Skeletal muscle tissue (tissue), 4 donors: ENCODE data around the gene PSG5. TPM values are rescaled to one million over a fixed set of nuclear protein-coding genes. Genes with fewer than 3 reads are reported as not detected.
"Not testable (repeated sequence)": the region's sequence is repeated elsewhere in the genome, so short reads cannot be mapped to it uniquely, and the experiment has no call there.

Experiments used
- H3K27ac ChIP-seq: one replicate; pipeline ENCODE4 v1.7.0; 2013; ENCODE audit warnings: mild to moderate bottlenecking, low read depth, low read length, inconsistent platforms
- H3K27me3 ChIP-seq, 3 donors: one replicate each; pipeline ENCODE4 v1.7.0; 2013; ENCODE audit warnings: low read length in 3 of 3; ENCODE audit not compliant: control insufficient read depth in 3 of 3, insufficient read depth in 3 of 3
- H3K36me3 ChIP-seq, 3 donors: one replicate each; pipeline ENCODE4 v1.7.0; 2013; ENCODE audit warnings: low read length in 3 of 3; ENCODE audit not compliant: control insufficient read depth in 3 of 3, insufficient read depth in 3 of 3
- H3K4me1 ChIP-seq, 3 donors: one replicate each; pipeline ENCODE4 v1.7.0; 2013; ENCODE audit warnings: low read length in 3 of 3, mild to moderate bottlenecking in 3 of 3; ENCODE audit not compliant: control insufficient read depth in 3 of 3, insufficient read depth in 3 of 3
- H3K4me3 ChIP-seq, 3 donors: one replicate each; pipeline ENCODE4 v1.7.0; 2013; ENCODE audit warnings: low read length in 3 of 3
- H3K9ac ChIP-seq, 3 donors: one replicate each; pipeline ENCODE4 v1.7.0; 2013; ENCODE audit warnings: low read length in 3 of 3, mild to moderate bottlenecking in 3 of 3, moderate library complexity in 2 of 3, low read depth in 1 of 3
- H3K9me3 ChIP-seq, 3 donors: one replicate each; pipeline ENCODE4 v1.7.0; 2013; ENCODE audit warnings: low read length in 3 of 3; ENCODE audit not compliant: control insufficient read depth in 3 of 3
- total RNA-seq: library from RNA; depleted of rRNA; stranded (reverse); fragments of >200 nt; gene quantifications from one replicate; pipeline ENCODE4 v1.2.3, GENCODE V29; 2014
- donor health status: Osteomylitis.

PSG5 gene
- total RNA-seq: not detected

- not testable (repeated sequence) for H3K9ac ChIP-seq, H3K36me3 ChIP-seq, H3K9me3 ChIP-seq, H3K27me3 ChIP-seq, H3K4me3 ChIP-seq, H3K4me1 ChIP-seq, H3K27ac ChIP-seq
Measured at GRCh38 chr19:43186311-43186935, at the start of gene PSG5. Gene PSG5, minus strand, starts transcription at chr19:43186536. Its CDS starts 131 bp downstream, at chr19:43186405.

GRCh38 chr19:43235686-43236085 lies 49.4 kb upstream of the PSG5 start:
- H3K4me3 ChIP-seq, H3K27ac ChIP-seq, H3K27me3 ChIP-seq, H3K4me1 ChIP-seq, H3K9me3 ChIP-seq, H3K36me3 ChIP-seq, H3K9ac ChIP-seq: not testable (repeated sequence)

GRCh38 chr19:43229315-43229714 lies 43.0 kb upstream of the PSG5 start:
- Histone ChIP-seq H3K9me3 (peaks cover 0 to 5% (median 0%) of the 10 kb centered on the region in 3 donors), H3K27ac (no peak overlapping the region), H3K9ac (no peak overlapping the region), H3K36me3 (no peaks in the 10 kb centered on the region), H3K4me1 (no peaks in the 10 kb centered on the region), H3K27me3 (no peaks in the 10 kb centered on the region), H3K4me3 (no peak overlapping the region)

- H3K9me3 ChIP-seq, H3K36me3 ChIP-seq, H3K27me3 ChIP-seq, H3K27ac ChIP-seq, H3K9ac ChIP-seq, H3K4me3 ChIP-seq, H3K4me1 ChIP-seq: not testable (repeated sequence)
Measured at GRCh38 chr19:43228730-43229129, 42.4 kb upstream of the PSG5 start.

GRCh38 chr19:43226986-43227385 lies 40.6 kb upstream of the PSG5 start:
- not testable (repeated sequence) for H3K9ac ChIP-seq, H3K27me3 ChIP-seq, H3K4me3 ChIP-seq, H3K4me1 ChIP-seq, H3K9me3 ChIP-seq, H3K27ac ChIP-seq, H3K36me3 ChIP-seq

- Histone ChIP-seq H3K9me3 (peaks cover 0 to 5% (median 0%) of the 10 kb centered on the region in 3 donors), H3K4me3 (no peak overlapping the region), H3K36me3 (no peaks in the 10 kb centered on the region), H3K27ac (no peak overlapping the region), H3K9ac (no peak overlapping the region), H3K4me1 (no peaks in the 10 kb centered on the region), H3K27me3 (no peaks in the 10 kb centered on the region)
Measured at GRCh38 chr19:43224855-43225253, 38.5 kb upstream of the PSG5 start.

- not testable (repeated sequence) for H3K36me3 ChIP-seq, H3K4me1 ChIP-seq, H3K4me3 ChIP-seq, H3K9me3 ChIP-seq, H3K27me3 ChIP-seq, H3K27ac ChIP-seq, H3K9ac ChIP-seq
Measured at GRCh38 chr19:43224201-43224854, 38.0 kb upstream of the PSG5 start.

GRCh38 chr19:43221891-43222290 lies 35.6 kb upstream of the PSG5 start:
- not testable (repeated sequence) for H3K9ac ChIP-seq, H3K9me3 ChIP-seq, H3K36me3 ChIP-seq, H3K27ac ChIP-seq, H3K27me3 ChIP-seq, H3K4me3 ChIP-seq, H3K4me1 ChIP-seq

GRCh38 chr19:43219136-43219535 lies 32.8 kb upstream of the PSG5 start:
- not testable (repeated sequence) for H3K27me3 ChIP-seq, H3K9ac ChIP-seq, H3K4me1 ChIP-seq, H3K27ac ChIP-seq, H3K36me3 ChIP-seq, H3K9me3 ChIP-seq, H3K4me3 ChIP-seq

GRCh38 chr19:43215881-43216280 lies 29.5 kb upstream of the PSG5 start:
- not testable (repeated sequence) for H3K4me3 ChIP-seq, H3K4me1 ChIP-seq, H3K9ac ChIP-seq, H3K27me3 ChIP-seq, H3K9me3 ChIP-seq, H3K27ac ChIP-seq, H3K36me3 ChIP-seq
